ENCODE measurements around the gene MAPK9. TPM values are rescaled to one million over a fixed set of nuclear protein-coding genes. Genes with fewer than 3 reads are reported as not detected.

Gene MAPK9
- total RNA-seq, 4 donors from 2014 or later, result 18.3 to 27.0 (median 23.9) TPM

DNA sequence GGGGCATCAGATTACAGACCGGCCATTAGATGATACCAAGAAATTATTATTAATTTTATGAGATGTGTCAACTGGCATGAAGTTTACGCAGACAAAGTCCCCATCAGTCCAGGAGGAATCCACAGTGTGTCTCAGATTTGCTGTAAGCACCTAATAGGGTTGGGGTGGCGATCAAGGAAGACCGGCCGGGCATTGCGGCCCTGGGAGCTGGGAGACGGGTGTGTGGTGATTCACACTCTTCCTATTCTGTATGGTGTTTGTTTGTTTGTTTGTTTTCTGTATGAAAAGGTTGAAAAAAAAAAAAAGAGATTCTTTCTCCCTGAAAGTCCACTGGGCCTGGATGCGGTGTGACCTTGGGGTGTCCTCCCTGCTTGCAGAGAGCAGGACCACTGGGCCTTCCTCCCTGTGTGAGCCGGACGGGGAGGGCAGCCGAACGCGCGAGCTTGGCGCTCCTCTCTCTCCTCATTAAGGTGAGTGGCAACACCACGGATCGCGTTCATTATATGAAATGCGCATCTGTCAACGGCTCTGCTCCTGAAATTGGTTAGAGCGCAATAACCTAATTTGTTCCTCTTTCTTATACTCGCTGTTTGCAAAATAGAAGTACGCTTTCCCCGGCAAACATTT, 98.0 kb downstream of the MAPK9 start:
- in situ Hi-C loops (cut with MboI; ENCODE audit: low sequenced_read_pairs in 4 of 4) (no loop called here), intact Hi-C loops (cut with DNase I; ENCODE audit: low total_unique reads) (no loop called here)
- TF ChIP-seq POLR2A (IDR thresholded peaks at IDR 0.05), result no peak
- TF ChIP-seq, protein P1, sequence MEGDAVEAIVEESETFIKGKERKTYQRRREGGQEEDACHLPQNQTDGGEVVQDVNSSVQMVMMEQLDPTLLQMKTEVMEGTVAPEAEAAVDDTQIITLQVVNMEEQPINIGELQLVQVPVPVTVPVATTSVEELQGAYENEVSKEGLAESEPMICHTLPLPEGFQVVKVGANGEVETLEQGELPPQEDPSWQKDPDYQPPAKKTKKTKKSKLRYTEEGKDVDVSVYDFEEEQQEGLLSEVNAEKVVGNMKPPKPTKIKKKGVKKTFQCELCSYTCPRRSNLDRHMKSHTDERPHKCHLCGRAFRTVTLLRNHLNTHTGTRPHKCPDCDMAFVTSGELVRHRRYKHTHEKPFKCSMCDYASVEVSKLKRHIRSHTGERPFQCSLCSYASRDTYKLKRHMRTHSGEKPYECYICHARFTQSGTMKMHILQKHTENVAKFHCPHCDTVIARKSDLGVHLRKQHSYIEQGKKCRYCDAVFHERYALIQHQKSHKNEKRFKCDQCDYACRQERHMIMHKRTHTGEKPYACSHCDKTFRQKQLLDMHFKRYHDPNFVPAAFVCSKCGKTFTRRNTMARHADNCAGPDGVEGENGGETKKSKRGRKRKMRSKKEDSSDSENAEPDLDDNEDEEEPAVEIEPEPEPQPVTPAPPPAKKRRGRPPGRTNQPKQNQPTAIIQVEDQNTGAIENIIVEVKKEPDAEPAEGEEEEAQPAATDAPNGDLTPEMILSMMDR (IDR thresholded peaks at IDR 0.05 in 4 of 5, conservative IDR thresholded peaks at IDR 0.05 in 1 of 5), result no peak
- ATAC-seq, result no peak
- H3K4me1 ChIP-seq, result no peaks in the 10 kb centered on the region
- H3K36me3 ChIP-seq, result no peaks in the 10 kb centered on the region
- no peaks in the 10 kb centered on the region for H3K27me3 ChIP-seq
- no peak overlapping the region for H3K27ac ChIP-seq
- H3K9me3 ChIP-seq, result no peaks in the 10 kb centered on the region
- DNase-seq, result no peak
- H3K4me3 ChIP-seq, result no peak overlapping the region

DNA sequence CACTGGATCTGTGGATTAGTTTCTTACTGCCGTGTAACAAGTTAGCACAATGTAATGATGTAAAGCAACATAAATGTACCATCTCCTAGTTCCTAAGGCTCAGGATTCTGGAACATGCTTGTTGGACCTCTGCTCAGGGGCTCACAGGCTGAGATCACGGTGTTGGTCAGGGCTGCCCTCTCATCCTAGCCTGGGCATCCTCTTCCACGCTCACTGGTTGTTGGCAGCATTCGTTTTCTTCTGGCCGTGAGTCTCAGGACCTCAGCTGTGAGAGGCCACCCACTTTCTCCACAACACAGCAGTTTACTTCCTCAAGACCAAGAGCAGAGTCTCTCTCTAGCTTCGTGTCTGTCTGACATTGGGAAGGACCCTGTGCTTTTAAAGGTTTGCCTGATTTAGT, 100.2 kb downstream of the MAPK9 start:
- H3K4me1 ChIP-seq, result no peaks in the 10 kb centered on the region
- H3K36me3 ChIP-seq, result no peaks in the 10 kb centered on the region
- in situ Hi-C loops (cut with MboI; ENCODE audit: low sequenced_read_pairs in 4 of 4) (no loop called here), intact Hi-C loops (cut with DNase I; ENCODE audit: low total_unique reads) (no loop called here)
- no peak overlapping the region for H3K27ac ChIP-seq
- DNase-seq, result no peak
- TF ChIP-seq, protein P1 (IDR thresholded peaks at IDR 0.05 in 4 of 5, conservative IDR thresholded peaks at IDR 0.05 in 1 of 5), result no peak
- no peak for TF ChIP-seq POLR2A (IDR thresholded peaks at IDR 0.05)
- no peaks in the 10 kb centered on the region for H3K27me3 ChIP-seq
- H3K4me3 ChIP-seq, result no peak overlapping the region
- no peaks in the 10 kb centered on the region for H3K9me3 ChIP-seq
- ATAC-seq, result no peak

DNA sequence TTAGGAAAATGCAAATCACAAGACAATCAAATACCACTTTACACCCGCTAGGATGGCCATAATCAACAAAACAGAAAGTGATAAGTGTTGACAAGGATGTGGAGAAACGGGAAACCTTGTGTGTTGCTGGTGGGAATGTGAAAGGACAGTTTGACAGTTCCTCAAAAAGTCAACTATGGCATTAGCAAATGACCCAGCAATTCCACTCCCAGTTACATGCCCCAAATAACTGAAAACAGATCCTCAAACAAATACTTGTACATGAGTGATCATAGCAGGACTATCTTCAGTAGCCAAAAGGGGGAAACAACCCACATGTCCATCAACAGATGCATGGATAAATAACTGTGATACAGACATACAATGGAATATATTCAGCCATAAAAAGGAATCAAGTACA, 104.1 kb downstream of the MAPK9 start:
- DNase-seq (no peak), ATAC-seq (no peak)
- H3K27me3 ChIP-seq, result no peaks in the 10 kb centered on the region
- H3K4me3 ChIP-seq, result no peak overlapping the region
- in situ Hi-C loops (cut with MboI; ENCODE audit: low sequenced_read_pairs in 4 of 4) (no loop called here), intact Hi-C loops (cut with DNase I; ENCODE audit: low total_unique reads) (no loop called here)
- TF ChIP-seq, protein P1 (IDR thresholded peaks at IDR 0.05 in 4 of 5, conservative IDR thresholded peaks at IDR 0.05 in 1 of 5), result no peak
- no peak for TF ChIP-seq POLR2A (IDR thresholded peaks at IDR 0.05)
- no peaks in the 10 kb centered on the region for H3K36me3 ChIP-seq
- H3K4me1 ChIP-seq, result no peaks in the 10 kb centered on the region
- no peaks in the 10 kb centered on the region for H3K9me3 ChIP-seq
- H3K27ac ChIP-seq, result no peak overlapping the region

Other genes with a start within 250 kb of the MAPK9 start
- gene RNF130, start 220.3 kb downstream of the MAPK9 start, total RNA-seq, result 10 to 100 TPM; 34.5 to 79.5 (median 55.6) TPM
- not detected for gene RASGEF1C, start 82.9 kb downstream of the MAPK9 start, total RNA-seq
- 1 to 10 TPM; 2.1 to 5.5 (median 4.1) TPM for gene GFPT2, start 61.3 kb upstream of the MAPK9 start, total RNA-seq
- gene CNOT6, start 202.3 kb upstream of the MAPK9 start, total RNA-seq, result 10 to 100 TPM in 1 of 4 donors, 1 to 10 TPM in 3; 4.1 to 12.0 (median 6.4) TPM

All from gastrocnemius medialis (tissue), 4 donors.